Neural crest cell (in vitro differentiated cells): Measurements from ENCODE around the gene RPS3. TPM values are rescaled to one million over a fixed set of nuclear protein-coding genes. Genes with fewer than 3 reads are reported as not detected.

Source experiments
- DNase-seq: peaks from one replicate; pipeline ENCODE4 v3.0.0; 2021; ENCODE audit warnings: low read depth, mixed read lengths, low spot score
- H3K27ac Mint-ChIP-seq: one replicate; pipeline ENCODE4 v1.8.0; 2021; ENCODE audit warnings: mild to moderate bottlenecking, mixed read lengths; ENCODE audit not compliant: unreplicated experiment
- H3K27me3 Mint-ChIP-seq: 2 replicates; pipeline ENCODE4 v1.8.0; 2021; ENCODE audit warnings: low read depth, mild to moderate bottlenecking, mixed read lengths
- H3K36me3 Mint-ChIP-seq: 2 replicates; pipeline ENCODE4 v1.8.0; 2021; ENCODE audit warnings: low read depth, mild to moderate bottlenecking, mixed read lengths
- H3K4me1 Mint-ChIP-seq: 2 replicates; pipeline ENCODE4 v1.8.0; 2021; ENCODE audit warnings: mixed read lengths
- H3K4me3 Mint-ChIP-seq: one replicate; pipeline ENCODE4 v1.8.0; 2021; ENCODE audit warnings: mild to moderate bottlenecking, mixed read lengths
- H3K9me3 Mint-ChIP-seq: 2 replicates; pipeline ENCODE4 v1.8.0; 2021; ENCODE audit warnings: mixed read lengths
- total RNA-seq: library from RNA; stranded (reverse); gene quantifications from 2 replicates; pipeline ENCODE4 v1.2.1, GENCODE V29; 2021
- TF ChIP-seq, protein P1 (sequence below): fragments of 200-600 bp; sonication (generic); conservative IDR thresholded peaks from 2 replicates; pipeline ENCODE4 v1.5.0; 2021; ENCODE audit warnings: antibody characterized with exemption, mild to moderate bottlenecking

Gene RPS3
- total RNA-seq, 1 donor from 2014 or later: 3,664 TPM

DNA sequence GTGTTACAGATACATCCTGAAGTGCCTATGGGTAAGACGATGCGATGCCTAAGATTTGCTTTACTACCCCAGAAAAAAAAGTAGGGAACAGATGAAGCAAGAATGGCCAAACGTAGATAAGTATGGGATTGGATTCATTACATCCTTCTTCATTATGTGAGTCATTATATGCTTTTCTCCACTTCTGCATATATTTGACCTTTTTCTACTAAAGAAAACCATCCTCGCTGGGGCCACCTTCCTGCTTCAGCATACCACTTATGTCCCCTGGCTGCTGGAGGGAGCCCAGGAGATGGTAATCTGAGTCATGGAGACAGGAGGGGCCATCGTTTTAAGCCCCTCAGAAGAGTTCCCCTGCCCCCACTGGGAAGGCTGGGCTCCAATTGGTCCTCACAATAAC lies 48.1 kb downstream of the RPS3 start:
- H3K9me3 Mint-ChIP-seq: no peaks in the 10 kb centered on the region
- TF ChIP-seq, protein P1, sequence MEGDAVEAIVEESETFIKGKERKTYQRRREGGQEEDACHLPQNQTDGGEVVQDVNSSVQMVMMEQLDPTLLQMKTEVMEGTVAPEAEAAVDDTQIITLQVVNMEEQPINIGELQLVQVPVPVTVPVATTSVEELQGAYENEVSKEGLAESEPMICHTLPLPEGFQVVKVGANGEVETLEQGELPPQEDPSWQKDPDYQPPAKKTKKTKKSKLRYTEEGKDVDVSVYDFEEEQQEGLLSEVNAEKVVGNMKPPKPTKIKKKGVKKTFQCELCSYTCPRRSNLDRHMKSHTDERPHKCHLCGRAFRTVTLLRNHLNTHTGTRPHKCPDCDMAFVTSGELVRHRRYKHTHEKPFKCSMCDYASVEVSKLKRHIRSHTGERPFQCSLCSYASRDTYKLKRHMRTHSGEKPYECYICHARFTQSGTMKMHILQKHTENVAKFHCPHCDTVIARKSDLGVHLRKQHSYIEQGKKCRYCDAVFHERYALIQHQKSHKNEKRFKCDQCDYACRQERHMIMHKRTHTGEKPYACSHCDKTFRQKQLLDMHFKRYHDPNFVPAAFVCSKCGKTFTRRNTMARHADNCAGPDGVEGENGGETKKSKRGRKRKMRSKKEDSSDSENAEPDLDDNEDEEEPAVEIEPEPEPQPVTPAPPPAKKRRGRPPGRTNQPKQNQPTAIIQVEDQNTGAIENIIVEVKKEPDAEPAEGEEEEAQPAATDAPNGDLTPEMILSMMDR: no peak
- no peak overlapping the region for H3K4me3 Mint-ChIP-seq

DNA sequence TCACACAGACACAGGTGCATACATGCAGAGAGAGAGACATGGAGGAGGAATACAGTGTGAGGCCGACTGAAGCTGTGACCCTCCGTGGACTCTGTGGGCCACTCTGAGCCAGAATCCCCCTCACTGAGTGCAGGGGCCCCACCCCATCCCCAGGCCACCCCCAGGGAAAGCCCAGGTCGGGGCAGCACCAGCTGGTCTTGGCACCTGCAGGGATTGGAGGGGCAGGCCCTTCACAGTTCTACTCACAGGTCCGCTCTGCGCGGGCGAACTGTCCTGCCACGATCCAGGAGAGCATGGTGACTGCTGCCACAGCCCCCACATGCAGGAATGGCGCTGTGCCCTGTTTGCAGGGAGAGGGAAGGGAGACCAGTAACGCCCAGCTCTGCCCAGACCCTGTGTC lies 50.0 kb downstream of the RPS3 start:
- no peak overlapping the region for H3K27ac Mint-ChIP-seq
- no peaks in the 10 kb centered on the region for H3K36me3 Mint-ChIP-seq
- no peak for DNase-seq
- H3K27me3 Mint-ChIP-seq: no peaks in the 10 kb centered on the region
- H3K4me3 Mint-ChIP-seq: no peak overlapping the region
- no peaks in the 10 kb centered on the region for H3K4me1 Mint-ChIP-seq
- H3K9me3 Mint-ChIP-seq: no peaks in the 10 kb centered on the region
- TF ChIP-seq, protein P1: no peak

More for the DNA sequence above, 48.1 kb downstream of the RPS3 start:
- no peaks in the 10 kb centered on the region for H3K36me3 Mint-ChIP-seq
- H3K4me1 Mint-ChIP-seq: no peaks in the 10 kb centered on the region
- no peak overlapping the region for H3K27ac Mint-ChIP-seq
- DNase-seq: no peak
- H3K27me3 Mint-ChIP-seq: no peaks in the 10 kb centered on the region

DNA sequence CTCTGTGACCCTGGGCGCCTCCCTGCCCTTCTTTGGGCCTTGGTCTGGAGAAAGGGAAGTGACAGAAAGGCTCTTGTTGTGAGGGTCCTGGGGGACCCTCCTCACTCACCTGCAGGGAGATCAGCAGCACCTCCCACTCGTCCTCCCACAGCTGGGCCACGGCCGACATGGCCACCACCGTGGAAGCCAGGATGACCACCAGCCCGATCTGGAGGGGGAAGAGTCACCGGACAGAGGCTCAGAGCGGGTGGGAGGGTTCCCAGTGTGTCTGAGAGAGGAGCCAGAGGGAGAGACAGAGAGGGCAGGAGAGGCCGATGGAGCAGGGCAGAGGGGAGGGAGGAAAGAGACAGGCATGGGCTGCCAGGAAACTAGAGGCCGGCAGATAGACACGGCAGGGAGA lies 50.5 kb downstream of the RPS3 start:
- no peaks in the 10 kb centered on the region for H3K36me3 Mint-ChIP-seq
- TF ChIP-seq, protein P1: no peak
- no peaks in the 10 kb centered on the region for H3K9me3 Mint-ChIP-seq
- H3K27me3 Mint-ChIP-seq: no peaks in the 10 kb centered on the region
- no peaks in the 10 kb centered on the region for H3K4me1 Mint-ChIP-seq
- H3K4me3 Mint-ChIP-seq: no peak overlapping the region
- H3K27ac Mint-ChIP-seq: no peak overlapping the region
- no peak for DNase-seq

DNA sequence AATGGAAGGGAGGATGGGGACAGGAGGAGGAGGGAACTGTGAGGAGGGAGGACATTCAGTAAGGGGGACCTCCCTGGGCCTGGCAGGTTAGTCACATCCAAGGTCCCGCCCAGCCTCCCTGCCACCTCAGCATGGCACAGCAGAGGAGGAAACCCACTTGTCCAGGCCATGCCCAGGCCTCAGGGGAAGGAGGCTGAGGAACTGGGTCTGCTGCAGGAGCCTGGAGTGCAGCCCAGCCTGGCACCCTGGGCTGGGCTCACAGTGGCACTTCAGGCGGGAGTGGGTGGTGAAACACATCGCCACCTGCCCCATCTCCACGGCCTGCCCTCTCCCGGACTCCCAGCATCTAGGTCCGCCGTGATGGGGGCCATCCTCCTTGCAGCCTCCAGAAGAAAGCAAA lies 50.9 kb downstream of the RPS3 start:
- no peaks in the 10 kb centered on the region for H3K36me3 Mint-ChIP-seq
- no peaks in the 10 kb centered on the region for H3K9me3 Mint-ChIP-seq
- H3K4me3 Mint-ChIP-seq: no peak overlapping the region
- H3K27ac Mint-ChIP-seq: no peak overlapping the region
- H3K27me3 Mint-ChIP-seq: no peaks in the 10 kb centered on the region
- no peaks in the 10 kb centered on the region for H3K4me1 Mint-ChIP-seq
- no peak for DNase-seq
- TF ChIP-seq, protein P1: no peak

DNA sequence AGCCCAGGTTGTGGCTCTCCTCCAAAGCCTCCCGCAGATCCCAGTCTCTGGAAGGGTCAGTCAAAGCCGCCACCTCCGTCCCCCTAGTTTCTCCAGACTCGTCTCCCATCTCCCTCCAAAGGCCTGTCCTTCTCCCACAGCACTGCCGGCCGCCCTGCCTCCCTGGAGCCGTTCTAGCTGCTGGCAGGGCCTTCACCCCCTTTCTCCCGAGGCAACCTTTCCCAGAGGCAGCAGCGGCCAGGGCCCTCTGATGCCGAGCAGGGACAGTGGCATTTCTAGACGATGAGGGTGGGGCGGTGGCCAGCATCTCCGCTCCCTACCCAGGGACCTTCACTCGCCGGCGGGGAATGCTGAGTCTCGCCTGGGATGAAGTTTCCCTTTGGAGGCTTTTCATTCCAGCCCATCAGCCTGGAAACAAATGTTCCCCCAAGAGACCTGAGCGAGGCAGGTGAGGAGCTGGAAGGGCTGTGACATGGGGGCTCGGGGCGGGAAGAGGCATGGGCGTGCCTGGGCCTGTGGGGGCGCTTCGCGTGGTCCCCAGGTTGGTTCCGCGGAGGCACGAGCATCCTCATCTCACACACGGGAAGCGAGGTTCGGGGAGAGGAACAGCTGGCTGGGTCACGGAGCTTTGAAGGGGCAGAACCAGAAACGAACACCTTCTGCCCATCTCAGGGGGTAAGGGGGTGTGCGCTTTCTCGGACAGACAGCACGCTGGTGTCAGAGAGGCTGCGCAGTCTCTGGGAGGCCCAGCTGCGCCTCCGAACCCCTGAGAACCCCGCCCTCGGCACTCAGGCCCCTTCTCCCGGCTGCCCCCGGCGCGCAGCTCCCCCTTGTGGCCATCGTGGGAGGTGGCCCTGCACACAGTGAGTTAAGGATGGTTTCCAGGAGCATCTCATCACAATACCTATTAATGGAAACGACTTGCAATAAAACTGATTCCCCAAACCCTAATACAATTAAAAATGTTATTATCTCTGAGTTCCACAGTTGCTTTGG lies 51.8 kb downstream of the RPS3 start:
- TF ChIP-seq, protein P1: peak; percentile 71
- no peaks in the 10 kb centered on the region for H3K9me3 Mint-ChIP-seq
- no peaks in the 10 kb centered on the region for H3K36me3 Mint-ChIP-seq
- H3K27ac Mint-ChIP-seq: no peak overlapping the region
- no peaks in the 10 kb centered on the region for H3K27me3 Mint-ChIP-seq
- no peak overlapping the region for H3K4me3 Mint-ChIP-seq
- no peaks in the 10 kb centered on the region for H3K4me1 Mint-ChIP-seq
- DNase-seq: peak; percentile 40
